Measurements from ENCODE around the gene HDAC10.

- no peak for TF ChIP-seq EZH2 (IDR thresholded peaks at IDR 0.05)
- no peak for TF ChIP-seq CTCF (IDR thresholded peaks at IDR 0.05)
- TF ChIP-seq EZH2phosphoT487 (IDR thresholded peaks at IDR 0.05), result no peak
These were observed 35.2 kb upstream of the HDAC10 start for GRCh38 chr22:50286275-50286674.

All from neural progenitor cell (in vitro differentiated cells).